DOHH2 (cell line): ENCODE data around the gene TMEM109.

Experiments
- EZH2phosphoT487 ChIP-seq: fragments of 200-600 bp; sonication (generic); IDR thresholded peaks from 2 replicates; pipeline ENCODE4 v1.6.1; 2017; ENCODE audit warnings: borderline replicate concordance, mild to moderate bottlenecking, antibody characterized with exemption, low read length, moderate library complexity, mixed read lengths
- TF ChIP-seq, protein P1 (sequence below): fragments of 200-600 bp; sonication (generic); IDR thresholded peaks from one replicate; pipeline ENCODE4 v1.5.1; 2014; ENCODE audit warnings: antibody characterized with exemption, mild to moderate bottlenecking, low read depth, low read length; ENCODE audit not compliant: poor library complexity, severe bottlenecking

DNA sequence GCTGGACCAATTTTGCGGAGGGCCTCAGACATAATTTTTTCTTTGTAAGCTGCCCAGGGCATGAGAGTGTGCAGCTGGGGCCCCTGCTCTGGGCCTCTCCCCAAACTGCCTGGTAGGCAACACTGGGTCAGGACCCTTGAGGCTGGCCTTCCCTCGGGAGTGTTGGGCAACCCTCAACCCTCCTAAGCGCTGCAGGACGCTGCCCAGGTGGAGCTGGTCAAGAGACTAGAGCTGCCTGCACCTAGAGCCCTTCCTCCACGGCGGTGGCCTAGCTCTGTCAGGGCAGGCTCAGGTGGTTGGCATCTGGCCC is 9.8 kb downstream of the TMEM109 start:
- TF ChIP-seq, protein P1, sequence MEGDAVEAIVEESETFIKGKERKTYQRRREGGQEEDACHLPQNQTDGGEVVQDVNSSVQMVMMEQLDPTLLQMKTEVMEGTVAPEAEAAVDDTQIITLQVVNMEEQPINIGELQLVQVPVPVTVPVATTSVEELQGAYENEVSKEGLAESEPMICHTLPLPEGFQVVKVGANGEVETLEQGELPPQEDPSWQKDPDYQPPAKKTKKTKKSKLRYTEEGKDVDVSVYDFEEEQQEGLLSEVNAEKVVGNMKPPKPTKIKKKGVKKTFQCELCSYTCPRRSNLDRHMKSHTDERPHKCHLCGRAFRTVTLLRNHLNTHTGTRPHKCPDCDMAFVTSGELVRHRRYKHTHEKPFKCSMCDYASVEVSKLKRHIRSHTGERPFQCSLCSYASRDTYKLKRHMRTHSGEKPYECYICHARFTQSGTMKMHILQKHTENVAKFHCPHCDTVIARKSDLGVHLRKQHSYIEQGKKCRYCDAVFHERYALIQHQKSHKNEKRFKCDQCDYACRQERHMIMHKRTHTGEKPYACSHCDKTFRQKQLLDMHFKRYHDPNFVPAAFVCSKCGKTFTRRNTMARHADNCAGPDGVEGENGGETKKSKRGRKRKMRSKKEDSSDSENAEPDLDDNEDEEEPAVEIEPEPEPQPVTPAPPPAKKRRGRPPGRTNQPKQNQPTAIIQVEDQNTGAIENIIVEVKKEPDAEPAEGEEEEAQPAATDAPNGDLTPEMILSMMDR = no peak
- TF ChIP-seq EZH2phosphoT487 = no peak
